Upper lobe of left lung (tissue), 6 donors: ENCODE measurements around the gene TBC1D3H. TPM values are rescaled to one million over a fixed set of nuclear protein-coding genes. Genes with fewer than 3 reads are reported as not detected.
A peak's percentile ranks its signal among the peaks of the same experiment; 100 is the strongest.
"Not testable (repeated sequence)": the region's sequence is repeated elsewhere in the genome, so short reads cannot be mapped to it uniquely, and the experiment has no call there.

Source experiments
- ATAC-seq, 2 donors: fragments of 200-7000 bp; cut with Tn5 transposase; one replicate each; pipeline ENCODE4 v1.9.1; 2022; ENCODE audit warnings: mild to moderate bottlenecking in 2 of 2, moderate library complexity in 2 of 2; ENCODE audit not compliant: low FRiP score in 2 of 2
- DNase-seq, 2 donors: peaks; one replicate each; pipeline ENCODE4 v3.0.0-alpha.2; 2019 to 2020
- H3K27ac ChIP-seq, 4 donors: fragments of 200-600 bp; sonication (generic); one replicate each; pipeline ENCODE4 v1.5.1; 2016 to 2019
- H3K27me3 ChIP-seq, 4 donors: fragments of 200-600 bp; sonication (generic); one replicate each; pipeline ENCODE4 v1.5.1; 2017 to 2019
- H3K36me3 ChIP-seq, 4 donors: fragments of 200-600 bp; sonication (generic); one replicate each; pipeline ENCODE4 v1.5.1; 2016 to 2019
- H3K4me1 ChIP-seq, 4 donors: fragments of 200-600 bp; sonication (generic); one replicate each; pipeline ENCODE4 v1.5.1; 2018 to 2019
- H3K4me3 ChIP-seq, 4 donors: fragments of 200-600 bp; sonication (generic); one replicate each; pipeline ENCODE4 v1.5.1; 2017 to 2019; ENCODE audit warnings: mild to moderate bottlenecking in 2 of 4, moderate library complexity in 1 of 4
- H3K9me3 ChIP-seq, 4 donors: fragments of 200-600 bp; sonication (generic); one replicate each; pipeline ENCODE4 v1.5.1; 2018 to 2019
- WGBS, 2 donors: methylation state at CpG; one replicate each; pipeline ENCODE4 v1.1.5; 2017 to 2018; 5-methylcytosine and 5-hydroxymethylcytosine counted together
- small RNA-seq, 4 donors: library from RNA; depleted of rRNA; stranded (forward); fragments of <200 nt; gene quantifications; one replicate each; pipeline ENCODE3, GENCODE V24; 2016
- total RNA-seq, 6 donors: library from RNA; depleted of rRNA in 4 of 6; stranded (reverse); fragments of >200 nt in 4 of 6; gene quantifications; one replicate each; pipeline versions ENCODE4 v1.1.0 to v1.2.1, GENCODE V29; 2016 to 2021
- donor health status: DM: no; HTN: no; CAD: no; lungs with moderate emphysema.
- donor health status: DM: no; HTN: yes; CAD: no; lungs with severe emphysema.

Gene TBC1D3H
- not detected for total RNA-seq

DNA sequence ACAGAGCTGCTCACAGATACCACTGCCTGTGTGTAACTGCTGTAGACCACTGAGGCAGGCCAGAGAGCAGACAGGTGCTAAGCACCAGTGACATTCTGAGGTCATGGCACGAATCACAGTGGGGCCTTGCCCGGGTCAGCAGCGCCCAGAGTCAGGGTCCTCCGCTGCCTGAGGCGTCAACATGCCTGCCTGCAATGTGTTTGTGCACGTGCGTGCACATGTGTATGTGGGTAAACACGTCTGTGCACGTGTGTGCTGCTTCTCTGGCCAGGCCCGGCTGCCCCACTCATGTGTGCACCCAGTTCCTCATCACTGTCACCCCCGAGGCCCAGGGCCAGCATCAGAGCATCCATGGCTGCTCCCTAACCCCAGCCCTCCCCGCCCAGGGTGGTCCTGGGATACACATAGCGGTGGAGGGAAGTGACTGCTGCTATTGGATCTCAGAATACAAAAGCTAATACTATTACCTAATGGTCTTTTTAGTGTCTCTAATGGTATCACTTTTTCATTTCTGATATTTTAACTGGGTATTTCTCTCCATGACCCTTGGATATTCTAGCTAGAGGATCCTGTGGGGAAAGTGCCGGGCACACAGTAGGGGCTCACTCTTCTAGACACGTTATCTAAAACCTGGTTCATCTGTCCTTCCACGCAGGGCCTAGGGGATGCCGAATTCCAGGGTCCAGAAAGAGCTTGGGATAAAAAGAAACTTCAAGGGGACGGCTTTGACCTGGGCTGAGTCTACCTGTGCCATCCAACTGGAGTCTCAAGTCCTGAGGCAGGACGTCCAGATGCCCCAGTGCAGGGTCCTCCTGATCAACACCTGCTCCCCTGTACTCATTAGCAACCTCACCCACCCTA lies at the start of gene TBC1D3H:
TSS of gene TBC1D3H (minus strand) at position 51 of the 861 bp plus-strand sequence. CDS start 1,540 bp downstream, outside the sequence.
- 74 to 77% methylated on average over 9 to 18 of the region's 19 CpGs for WGBS, 2 donors
- ATAC-seq, H3K27ac ChIP-seq, H3K4me1 ChIP-seq, H3K27me3 ChIP-seq, H3K9me3 ChIP-seq, H3K4me3 ChIP-seq, H3K36me3 ChIP-seq: not testable (repeated sequence)
- peak in 1 of 2 donors; percentile 58 for DNase-seq

DNA sequence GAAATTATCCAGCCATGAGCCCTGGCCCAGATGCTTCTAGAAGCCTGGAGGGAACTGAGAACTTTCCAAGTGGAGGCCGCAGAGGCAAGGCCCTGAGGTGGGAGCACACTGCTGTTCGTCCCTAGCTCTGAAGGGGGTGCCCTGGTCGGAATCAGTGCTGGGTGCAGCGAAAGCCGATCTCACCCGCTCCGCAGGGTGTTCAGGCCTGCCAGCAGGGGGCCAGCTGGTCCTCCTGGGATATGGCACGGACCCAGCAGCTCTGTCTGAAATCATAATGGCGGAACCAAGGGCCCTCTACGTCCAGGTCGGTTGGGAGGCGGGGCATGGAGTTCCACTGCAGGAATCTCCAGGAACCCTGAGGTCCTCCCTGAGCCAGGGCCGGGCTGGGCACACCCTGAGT lies 40.7 kb upstream of the TBC1D3H start:
- H3K27ac ChIP-seq, H3K9me3 ChIP-seq, ATAC-seq, H3K4me1 ChIP-seq, H3K27me3 ChIP-seq, H3K4me3 ChIP-seq, H3K36me3 ChIP-seq: not testable (repeated sequence)
- DNase-seq, result peak in 1 of 2 donors; percentile 23
- WGBS, 2 donors, result no CpG with 5 or more reads among the region's 13 CpGs

GRCh38 chr17:36415180-36415941 lies 27.1 kb upstream of the TBC1D3H start:
- H3K27ac ChIP-seq, H3K4me1 ChIP-seq, H3K36me3 ChIP-seq, DNase-seq, H3K27me3 ChIP-seq, H3K4me3 ChIP-seq, ATAC-seq, H3K9me3 ChIP-seq: not testable (repeated sequence)
- WGBS, 2 donors, result 60 to 100% methylated on average over 1 of the region's 2 CpGs

GRCh38 chr17:36390943-36391645 lies 2.9 kb upstream of the TBC1D3H start:
- H3K4me3 ChIP-seq, H3K4me1 ChIP-seq, H3K27me3 ChIP-seq, DNase-seq, H3K36me3 ChIP-seq, H3K27ac ChIP-seq, H3K9me3 ChIP-seq: not testable (repeated sequence)
- ATAC-seq, result peak; percentile 26 to 83
- 89% methylated on average over 1 of the region's 9 CpGs; no CpG with 5 or more reads in 1 of the 2 donors for WGBS, 2 donors

DNA sequence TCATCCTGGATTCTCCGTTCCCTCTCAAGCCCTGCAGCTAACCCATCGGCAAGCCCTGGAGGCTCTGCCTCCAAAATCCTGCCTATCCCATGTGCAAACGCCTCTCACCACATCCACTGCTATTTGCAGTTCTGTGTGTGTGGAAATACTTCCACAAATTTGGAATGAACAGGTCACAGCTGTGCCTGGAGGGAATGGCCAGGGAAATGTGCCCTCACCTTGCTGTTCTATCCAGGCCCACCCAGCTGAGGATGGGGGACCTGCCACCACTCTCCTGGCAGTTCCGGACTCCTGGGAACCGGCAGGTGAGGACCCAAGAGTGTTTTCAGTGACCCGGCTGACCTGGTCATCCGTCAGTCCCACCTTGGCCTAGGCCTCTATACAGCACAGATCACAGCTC lies 12.3 kb downstream of the TBC1D3H start:
- not testable (repeated sequence) for H3K27me3 ChIP-seq, ATAC-seq, H3K4me3 ChIP-seq, H3K36me3 ChIP-seq, H3K4me1 ChIP-seq, H3K9me3 ChIP-seq, DNase-seq, H3K27ac ChIP-seq
- no CpG with 5 or more reads among the region's 7 CpGs for WGBS, 2 donors

GRCh38 chr17:36362496-36362895 lies 25.7 kb downstream of the TBC1D3H start:
- H3K4me1 ChIP-seq, H3K4me3 ChIP-seq, H3K9me3 ChIP-seq, H3K36me3 ChIP-seq, H3K27ac ChIP-seq, H3K27me3 ChIP-seq, ATAC-seq, DNase-seq: not testable (repeated sequence)
- WGBS, 2 donors, result 100% methylated on average over 1 of the region's 6 CpGs; no CpG with 5 or more reads in 1 of the 2 donors

Small RNAs within 50 kb of the gene (small RNA-seq; reads per million reads assigned to genes)
- 0 reads per million in 4 donors for gene RNU6-1192P

Other genes with a start within 250 kb of the TBC1D3H start
- 1 to 10 TPM in 5 of 6 donors, not detected in 1; 3.6 to 8.9 (median 7.0) TPM for gene TBC1D3B, start 211.8 kb downstream of the TBC1D3H start, total RNA-seq
- 1 to 10 TPM in 2 of 6 donors, under 1 TPM in 1, not detected in 3; 0.54 to 8.4 (median 5.8) TPM for gene CCL3L1, start 191.7 kb downstream of the TBC1D3H start, total RNA-seq
- gene CCL4L2, start 177.4 kb downstream of the TBC1D3H start, total RNA-seq, result 10 to 100 TPM in 1 of 6 donors, 1 to 10 TPM in 4, not detected in 1; 1.7 to 12.6 (median 3.0) TPM
- gene TBC1D3I, start 123.9 kb downstream of the TBC1D3H start, total RNA-seq, result 1 to 10 TPM in 2 of 6 donors, not detected in 4; 1.4 TPM
- 1 to 10 TPM in 1 of 6 donors, not detected in 5; 1.7 TPM for gene TBC1D3G, start 64.6 kb downstream of the TBC1D3H start, total RNA-seq
- gene ZNHIT3, start 98.2 kb upstream of the TBC1D3H start, total RNA-seq, result 10 to 100 TPM in 5 of 6 donors, 1 to 10 TPM in 1; 7.7 to 26.0 (median 21.6) TPM
- gene MYO19, start 146.4 kb upstream of the TBC1D3H start, total RNA-seq, result 100 to 1,000 TPM in 1 of 6 donors, 10 to 100 TPM in 5; 34.8 to 167 (median 49.4) TPM
- gene PIGW, start 146.6 kb upstream of the TBC1D3H start, total RNA-seq, result 10 to 100 TPM in 2 of 6 donors, 1 to 10 TPM in 2, under 1 TPM in 1, not detected in 1; 0.67 to 11.9 (median 9.3) TPM
- gene GGNBP2, start 156.5 kb upstream of the TBC1D3H start, total RNA-seq, result 100 to 1,000 TPM in 1 of 6 donors, 10 to 100 TPM in 5; 36.8 to 101 (median 70.0) TPM
- gene DHRS11, start 203.4 kb upstream of the TBC1D3H start, total RNA-seq, result 1 to 10 TPM; 3.6 to 7.5 (median 4.9) TPM
- gene MRM1, start 213.1 kb upstream of the TBC1D3H start, total RNA-seq, result 1 to 10 TPM; 3.1 to 9.4 (median 8.1) TPM